ENCODE measurements around the gene NF2. TPM values are rescaled to one million over a fixed set of nuclear protein-coding genes. Genes with fewer than 3 reads are reported as not detected.

NF2 gene
- total RNA-seq, 1 experiment from 2014 or later: 77.1 TPM

- in situ Hi-C loops (cut with HindIII; ENCODE audit: low sequenced_read_pairs): no loop called here
- DNase-seq (ENCODE audit: low spot score): no peak
Observed at GRCh38 chr22:29627196-29627535, 23.7 kb downstream of the NF2 start.

GRCh38 chr22:29628996-29629902, 25.8 kb downstream of the NF2 start:
- in situ Hi-C loops (cut with HindIII; ENCODE audit: low sequenced_read_pairs): no loop called here
- no peak for DNase-seq (ENCODE audit: low spot score)

GRCh38 chr22:29629903-29630516, 26.6 kb downstream of the NF2 start:
- in situ Hi-C loops (cut with HindIII; ENCODE audit: low sequenced_read_pairs): no loop called here
- no peak for DNase-seq (ENCODE audit: low spot score)

GRCh38 chr22:29630987-29631386, 27.6 kb downstream of the NF2 start:
- in situ Hi-C loops (cut with HindIII; ENCODE audit: low sequenced_read_pairs): no loop called here
- DNase-seq (ENCODE audit: low spot score): no peak

- in situ Hi-C loops (cut with HindIII; ENCODE audit: low sequenced_read_pairs): no loop called here
- no peak for DNase-seq (ENCODE audit: low spot score)
Observed at GRCh38 chr22:29631725-29632124, 28.3 kb downstream of the NF2 start.

GRCh38 chr22:29632672-29633071, 29.2 kb downstream of the NF2 start:
- no peak for DNase-seq (ENCODE audit: low spot score)
- in situ Hi-C loops (cut with HindIII; ENCODE audit: low sequenced_read_pairs): no loop called here

GRCh38 chr22:29633514-29634312, 30.3 kb downstream of the NF2 start:
- in situ Hi-C loops (cut with HindIII; ENCODE audit: low sequenced_read_pairs): no loop called here

GRCh38 chr22:29634847-29635246, 31.4 kb downstream of the NF2 start:
- in situ Hi-C loops (cut with HindIII; ENCODE audit: low sequenced_read_pairs): no loop called here

More at GRCh38 chr22:29633514-29634312, 30.3 kb downstream of the NF2 start:
- DNase-seq (ENCODE audit: low spot score): no peak

GRCh38 chr22:29635734-29636357, 32.4 kb downstream of the NF2 start:
- in situ Hi-C loops (cut with HindIII; ENCODE audit: low sequenced_read_pairs): no loop called here

More at GRCh38 chr22:29634847-29635246, 31.4 kb downstream of the NF2 start:
- no peak for DNase-seq (ENCODE audit: low spot score)

GRCh38 chr22:29636751-29637150, 33.3 kb downstream of the NF2 start:
- no peak for DNase-seq (ENCODE audit: low spot score)
- in situ Hi-C loops (cut with HindIII; ENCODE audit: low sequenced_read_pairs): no loop called here

More at GRCh38 chr22:29635734-29636357, 32.4 kb downstream of the NF2 start:
- DNase-seq (ENCODE audit: low spot score): peak; percentile 85

GRCh38 chr22:29637181-29637580, 33.7 kb downstream of the NF2 start:
- in situ Hi-C loops (cut with HindIII; ENCODE audit: low sequenced_read_pairs): no loop called here
- DNase-seq (ENCODE audit: low spot score): no peak

GRCh38 chr22:29638678-29639077, 35.2 kb downstream of the NF2 start:
- in situ Hi-C loops (cut with HindIII; ENCODE audit: low sequenced_read_pairs): no loop called here

GRCh38 chr22:29639096-29639495, 35.7 kb downstream of the NF2 start:
- DNase-seq (ENCODE audit: low spot score): no peak
- in situ Hi-C loops (cut with HindIII; ENCODE audit: low sequenced_read_pairs): no loop called here

More at GRCh38 chr22:29638678-29639077, 35.2 kb downstream of the NF2 start:
- no peak for DNase-seq (ENCODE audit: low spot score)

- in situ Hi-C loops (cut with HindIII; ENCODE audit: low sequenced_read_pairs): no loop called here
- no peak for DNase-seq (ENCODE audit: low spot score)
Observed at GRCh38 chr22:29641042-29641699, 37.7 kb downstream of the NF2 start.

- peak; percentile 82 for DNase-seq (ENCODE audit: low spot score)
- in situ Hi-C loops (cut with HindIII; ENCODE audit: low sequenced_read_pairs): no loop called here
Observed at GRCh38 chr22:29641700-29642330, 38.4 kb downstream of the NF2 start.

- in situ Hi-C loops (cut with HindIII; ENCODE audit: low sequenced_read_pairs): no loop called here
- DNase-seq (ENCODE audit: low spot score): no peak
Observed at GRCh38 chr22:29642694-29643093, 39.3 kb downstream of the NF2 start.

GRCh38 chr22:29647954-29648737, 44.7 kb downstream of the NF2 start:
- DNase-seq (ENCODE audit: low spot score): no peak
- in situ Hi-C loops (cut with HindIII; ENCODE audit: low sequenced_read_pairs): no loop called here

- no peak for DNase-seq (ENCODE audit: low spot score)
- in situ Hi-C loops (cut with HindIII; ENCODE audit: low sequenced_read_pairs): no loop called here
Observed at GRCh38 chr22:29650370-29650769, 46.9 kb downstream of the NF2 start.
